Hepatocyte (in vitro differentiated cells): ENCODE data around the gene NME7.

Experiments
- CTCF ChIP-seq: fragments of 200-600 bp; sonication (generic); IDR thresholded peaks from 2 replicates; pipeline ENCODE4 v1.5.1; 2016; ENCODE audit warnings: antibody characterized with exemption, mild to moderate bottlenecking; ENCODE audit not compliant: poor library complexity
- EZH2 ChIP-seq: fragments of 200-600 bp; sonication (generic); IDR thresholded peaks from 2 replicates; pipeline ENCODE4 v1.6.1; 2016; ENCODE audit warnings: antibody characterized with exemption, mild to moderate bottlenecking, borderline replicate concordance

- TF ChIP-seq CTCF (no peak), EZH2 (no peak)
Measured at GRCh38 chr1:169186106-169186505, 181.5 kb downstream of the NME7 start.
